PC-9 (cell line): ENCODE measurements around the gene MYO5A. TPM values are rescaled to one million over a fixed set of nuclear protein-coding genes. Genes with fewer than 3 reads are reported as not detected.

Source experiments
- BruUV-seq: library from RNA; stranded (reverse); fragments of 400-500 nt; replicated peaks from 2 replicates; lab custom pipeline; 2021; lab: Mats Ljungman, UMichigan
- CTCF ChIA-PET: fragments of 300-600 bp; sonication (Branson Sonifier 250); formaldehyde crosslinking; loops from one replicate; lab custom pipeline; 2022; ENCODE audit warnings: antibody characterized with exemption; lab: Charles Lee
- POLR2A ChIA-PET: fragments of 300-600 bp; sonication (Branson Sonifier 250); formaldehyde crosslinking; loops from one replicate; lab custom pipeline; 2022; ENCODE audit warnings: antibody characterized with exemption; ENCODE audit not compliant: unreplicated experiment; lab: Charles Lee
- DNase-seq, 2 experiments: peaks; one replicate each; pipeline versions ENCODE4 v3.0.0 to v3.0.0-alpha.2; 2015 to 2022; ENCODE audit warnings: mixed read lengths in 1 of 2
- H2AFZ ChIP-seq: fragments of 200-600 bp; sonication (generic); 2 replicates; pipeline ENCODE4 v1.8.1; 2017; ENCODE audit warnings: antibody characterized with exemption
- H3F3A ChIP-seq: fragments of 200-600 bp; sonication (generic); 2 replicates; pipeline ENCODE4 v1.8.1; 2017; ENCODE audit warnings: antibody characterized with exemption, mild to moderate bottlenecking, low read depth; ENCODE audit not compliant: insufficient read depth
- H3K27ac ChIP-seq: fragments of 200-600 bp; sonication (generic); 2 replicates; pipeline ENCODE4 v1.6.1; 2016; ENCODE audit warnings: mixed run types
- H3K27me3 ChIP-seq: fragments of 200-600 bp; sonication (generic); 2 replicates; pipeline ENCODE4 v1.6.1; 2016; ENCODE audit warnings: low read depth, mixed run types; ENCODE audit not compliant: insufficient read depth
- H3K36me3 ChIP-seq: fragments of 200-600 bp; sonication (generic); 2 replicates; pipeline ENCODE4 v1.6.1; 2016; ENCODE audit warnings: low read depth, mixed run types
- H3K4me1 ChIP-seq: fragments of 200-600 bp; sonication (generic); replicated peaks from 2 replicates; pipeline ENCODE4 v1.6.1; 2016; ENCODE audit warnings: mixed run types; ENCODE audit not compliant: insufficient read depth
- H3K4me2 ChIP-seq: fragments of 200-600 bp; sonication (generic); 2 replicates; pipeline ENCODE4 v1.6.1; 2017; ENCODE audit warnings: mixed run types
- H3K4me3 ChIP-seq: fragments of 200-600 bp; sonication (generic); 2 replicates; pipeline ENCODE4 v1.6.1; 2016; ENCODE audit warnings: mixed run types
- H3K79me2 ChIP-seq: fragments of 200-600 bp; sonication (generic); 2 replicates; pipeline ENCODE4 v1.6.1; 2017; ENCODE audit warnings: low read depth, mixed run types
- H3K9me2 ChIP-seq: fragments of 200-600 bp; sonication (generic); 2 replicates; pipeline ENCODE4 v1.8.1; 2017; ENCODE audit warnings: mild to moderate bottlenecking; ENCODE audit not compliant: insufficient read depth
- H3K9me3 ChIP-seq: fragments of 200-600 bp; sonication (generic); 2 replicates; pipeline ENCODE4 v1.8.1; 2016; ENCODE audit warnings: low read depth; ENCODE audit not compliant: insufficient read depth
- H4K20me1 ChIP-seq: fragments of 200-600 bp; sonication (generic); 2 replicates; pipeline ENCODE4 v1.8.1; 2017; ENCODE audit not compliant: insufficient read depth
- EZH2 ChIP-seq: fragments of 200-600 bp; sonication (generic); IDR thresholded peaks from 2 replicates; pipeline ENCODE4 v1.8.0; 2017; ENCODE audit warnings: antibody characterized with exemption, low read depth
- intact Hi-C: fragments of 100-400 bp; cut with micrococcal nuclease; formaldehyde crosslinking; loops from one replicate; pipeline ENCODE4 v1.10.0; 2022; ENCODE audit not compliant: unreplicated experiment
- total RNA-seq: library from RNA; stranded (reverse); gene quantifications from 2 replicates; pipeline ENCODE4 v1.2.3, GENCODE V29; 2021
- TF ChIP-seq, protein P1 (sequence below): fragments of 200-600 bp; sonication (generic); conservative IDR thresholded peaks from 2 replicates; pipeline ENCODE4 v1.6.1; 2017; ENCODE audit warnings: mixed run types, antibody characterized with exemption, mild to moderate bottlenecking, moderate library complexity

MYO5A gene
- total RNA-seq, 1 experiment from 2014 or later, result 10.7 TPM

DNA sequence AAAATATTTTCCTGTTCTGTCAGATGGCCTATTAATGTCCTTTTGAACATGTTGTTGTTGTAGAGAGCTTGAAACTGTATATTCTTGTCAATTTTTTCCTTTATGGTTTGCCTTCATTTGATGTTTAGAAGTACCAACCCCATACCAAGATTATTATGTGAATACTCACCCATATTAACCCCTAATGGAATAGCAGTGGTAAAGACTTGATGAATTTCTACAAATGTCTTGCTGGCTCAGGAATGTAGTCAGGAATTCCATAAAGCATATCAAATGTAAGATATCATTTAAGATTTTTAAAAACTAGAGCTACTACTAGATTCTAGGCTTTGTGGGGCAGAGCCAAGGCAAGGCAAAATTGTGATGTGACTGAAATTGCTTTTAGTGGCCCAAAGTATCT lies 30.0 kb downstream of the MYO5A start:
- ChIA-PET POLR2A (interaction anchor here (0.6 kb wide), 1 partner anchor 176 kb away, joined by 8 read pairs; no protein-coding TSS in a partner anchor), CTCF (no interaction called here)
- no peak overlapping the region for H3K4me2 ChIP-seq
- BruUV-seq, result no TSS peak
- no peaks in the 10 kb centered on the region for H4K20me1 ChIP-seq
- H2AFZ ChIP-seq, result no peak overlapping the region
- H3K9me3 ChIP-seq, result no peaks in the 10 kb centered on the region
- intact Hi-C loops, result no loop called here
- H3K79me2 ChIP-seq, result no peaks in the 10 kb centered on the region
- DNase-seq, result no peak
- no peaks in the 10 kb centered on the region for H3K27me3 ChIP-seq
- no peak overlapping the region for H3K27ac ChIP-seq
- no peak overlapping the region for H3K4me3 ChIP-seq
- H3F3A ChIP-seq, result no peaks in the 10 kb centered on the region
- H3K9me2 ChIP-seq, result no peaks in the 10 kb centered on the region
- H3K4me1 ChIP-seq, result no peaks in the 10 kb centered on the region
- no peak for TF ChIP-seq EZH2
- TF ChIP-seq, protein P1, sequence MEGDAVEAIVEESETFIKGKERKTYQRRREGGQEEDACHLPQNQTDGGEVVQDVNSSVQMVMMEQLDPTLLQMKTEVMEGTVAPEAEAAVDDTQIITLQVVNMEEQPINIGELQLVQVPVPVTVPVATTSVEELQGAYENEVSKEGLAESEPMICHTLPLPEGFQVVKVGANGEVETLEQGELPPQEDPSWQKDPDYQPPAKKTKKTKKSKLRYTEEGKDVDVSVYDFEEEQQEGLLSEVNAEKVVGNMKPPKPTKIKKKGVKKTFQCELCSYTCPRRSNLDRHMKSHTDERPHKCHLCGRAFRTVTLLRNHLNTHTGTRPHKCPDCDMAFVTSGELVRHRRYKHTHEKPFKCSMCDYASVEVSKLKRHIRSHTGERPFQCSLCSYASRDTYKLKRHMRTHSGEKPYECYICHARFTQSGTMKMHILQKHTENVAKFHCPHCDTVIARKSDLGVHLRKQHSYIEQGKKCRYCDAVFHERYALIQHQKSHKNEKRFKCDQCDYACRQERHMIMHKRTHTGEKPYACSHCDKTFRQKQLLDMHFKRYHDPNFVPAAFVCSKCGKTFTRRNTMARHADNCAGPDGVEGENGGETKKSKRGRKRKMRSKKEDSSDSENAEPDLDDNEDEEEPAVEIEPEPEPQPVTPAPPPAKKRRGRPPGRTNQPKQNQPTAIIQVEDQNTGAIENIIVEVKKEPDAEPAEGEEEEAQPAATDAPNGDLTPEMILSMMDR, result no peak
- no peaks in the 10 kb centered on the region for H3K36me3 ChIP-seq

DNA sequence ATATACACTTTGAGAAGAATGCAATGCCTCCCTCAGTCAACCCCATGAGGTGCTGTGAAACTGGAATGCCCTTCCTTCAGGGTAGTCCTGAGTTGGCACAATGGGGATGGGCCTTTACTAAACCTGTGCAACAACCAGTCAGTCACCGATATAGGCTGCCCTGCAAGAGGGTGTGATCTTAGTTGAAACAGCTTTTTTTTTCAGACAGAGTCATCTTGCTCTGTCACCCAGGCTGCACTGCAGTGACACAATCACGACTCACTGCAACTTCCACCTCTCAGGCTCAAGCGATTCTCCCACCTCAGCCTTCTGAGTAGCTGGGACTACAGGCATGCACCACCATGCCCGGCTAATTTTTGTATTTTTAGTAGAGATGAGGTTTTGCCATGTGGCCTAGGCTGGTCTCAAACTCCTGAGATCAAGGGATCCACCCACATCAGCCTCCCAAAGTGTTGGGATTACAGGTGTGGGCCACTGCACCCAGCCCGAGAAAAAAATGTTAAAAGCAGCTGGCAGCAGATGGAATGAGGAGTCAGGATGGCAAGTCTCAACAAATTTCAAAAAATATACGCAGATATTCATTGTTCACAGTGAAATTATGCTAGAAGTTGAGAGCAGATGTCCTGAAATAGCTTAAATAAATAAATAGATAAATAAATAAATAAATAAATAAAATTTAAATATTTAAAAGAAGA lies 31.8 kb downstream of the MYO5A start:
- intact Hi-C loops, result no loop called here
- POLR2A ChIA-PET, result interaction anchor here (0.6 kb wide), 1 partner anchor 186 kb away, joined by 3 read pairs; no protein-coding TSS in a partner anchor
- peak; percentile 10 to 61 for DNase-seq
- H3K36me3 ChIP-seq, result no peaks in the 10 kb centered on the region
- H3K4me2 ChIP-seq, result no peak overlapping the region
- CTCF ChIA-PET, result no interaction called here
- no peaks in the 10 kb centered on the region for H3K9me2 ChIP-seq
- no peaks in the 10 kb centered on the region for H4K20me1 ChIP-seq
- no peaks in the 10 kb centered on the region for H3K79me2 ChIP-seq
- no TSS peak for BruUV-seq
- no peaks in the 10 kb centered on the region for H3K27me3 ChIP-seq
- no peak overlapping the region for H2AFZ ChIP-seq
- TF ChIP-seq, protein P1, result no peak
- no peak for TF ChIP-seq EZH2
- H3K4me3 ChIP-seq, result no peak overlapping the region
- H3F3A ChIP-seq, result no peaks in the 10 kb centered on the region
- H3K4me1 ChIP-seq, result no peaks in the 10 kb centered on the region
- H3K9me3 ChIP-seq, result no peaks in the 10 kb centered on the region
- no peak overlapping the region for H3K27ac ChIP-seq

DNA sequence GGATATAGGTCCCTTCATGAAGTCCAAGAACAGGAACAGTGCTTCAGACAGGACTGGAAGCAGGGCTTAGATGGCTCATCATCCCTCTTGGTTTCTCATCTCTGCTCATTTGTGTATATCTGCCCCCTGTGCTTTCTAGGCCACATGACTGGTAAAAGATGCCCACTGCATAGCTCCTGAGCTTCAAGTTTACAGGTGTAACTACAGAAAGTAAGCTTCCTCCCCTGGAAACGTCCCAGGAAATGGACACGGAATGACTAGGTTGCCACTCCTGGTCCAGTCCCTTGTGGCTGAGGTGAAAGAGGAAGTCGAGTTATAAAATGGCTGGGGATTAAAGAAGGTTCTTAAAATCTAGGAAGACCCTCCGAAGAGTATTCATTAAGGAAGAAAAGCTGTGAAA lies 32.5 kb downstream of the MYO5A start:
- Histone ChIP-seq H2AFZ (no peak overlapping the region), H3K27ac (no peak overlapping the region), H4K20me1 (no peaks in the 10 kb centered on the region), H3K27me3 (no peaks in the 10 kb centered on the region), H3F3A (no peaks in the 10 kb centered on the region), H3K9me2 (no peaks in the 10 kb centered on the region), H3K4me1 (no peaks in the 10 kb centered on the region), H3K36me3 (no peaks in the 10 kb centered on the region), H3K79me2 (no peaks in the 10 kb centered on the region), H3K9me3 (no peaks in the 10 kb centered on the region), H3K4me3 (no peak overlapping the region), H3K4me2 (no peak overlapping the region)
- POLR2A ChIA-PET, result no interaction called here
- no peak for DNase-seq
- BruUV-seq, result no TSS peak
- intact Hi-C loops, result no loop called here
- TF ChIP-seq EZH2, result no peak
- TF ChIP-seq, protein P1, result no peak
- CTCF ChIA-PET, result no interaction called here
